Stimulated activated CD4-positive, alpha-beta T cell treated with anti-CD3 and anti-CD28 coated beads, Interleukin-1b, Interleukin-23, amount 100 ng/mL, for 24 hours (primary cell): Measurements from ENCODE around the gene ISCU.
"Not testable (repeated sequence)": the region's sequence is repeated elsewhere in the genome, so short reads cannot be mapped to it uniquely, and the experiment has no call there.

Experiments
- DNase-seq, 4 experiments: peaks; one replicate each; pipeline ENCODE4 v3.0.0-alpha.2; 2020; ENCODE audit warnings: low read depth in 4 of 4, low spot score in 1 of 4

Gene ISCU

DNA sequence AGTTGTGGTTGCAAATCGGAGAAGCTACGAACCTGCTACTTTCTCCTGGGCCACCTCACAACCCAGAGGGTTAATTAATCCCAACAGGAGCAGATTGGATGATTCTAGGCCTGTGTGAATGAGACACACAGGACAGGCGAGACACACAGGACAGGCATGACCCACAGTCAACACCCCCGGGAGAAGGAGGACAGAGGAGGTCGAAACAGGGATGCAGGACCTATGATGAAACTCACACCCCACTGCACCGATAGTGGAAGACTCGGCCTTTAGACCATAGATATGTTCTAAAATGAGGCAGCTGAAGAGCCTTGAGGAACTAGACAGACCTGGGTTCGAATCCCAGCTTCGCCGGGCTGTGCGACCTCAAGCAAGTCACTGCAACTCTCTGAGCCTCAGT lies 23.9 kb downstream of the ISCU start:
- DNase-seq: no peak

DNA sequence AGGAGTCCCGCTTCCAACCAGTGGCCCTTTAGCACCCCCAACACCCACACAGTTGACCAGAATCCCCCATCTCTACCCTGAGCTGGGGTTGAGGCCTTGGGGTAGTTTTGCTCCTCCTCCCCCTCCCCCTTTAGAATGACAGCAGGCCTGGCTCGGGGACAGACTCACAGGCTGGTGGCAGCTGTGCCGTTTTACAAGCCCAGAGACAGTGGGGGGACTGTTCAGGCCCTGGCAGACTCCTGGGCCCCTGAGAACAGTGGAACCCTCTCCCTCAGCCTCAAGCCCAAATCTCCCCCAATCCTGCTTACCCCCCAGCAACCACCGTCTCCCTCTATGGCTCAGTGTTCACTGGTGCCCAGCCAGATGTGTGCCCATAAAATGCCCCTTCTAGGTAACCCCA lies 25.4 kb downstream of the ISCU start:
- DNase-seq: no peak

DNA sequence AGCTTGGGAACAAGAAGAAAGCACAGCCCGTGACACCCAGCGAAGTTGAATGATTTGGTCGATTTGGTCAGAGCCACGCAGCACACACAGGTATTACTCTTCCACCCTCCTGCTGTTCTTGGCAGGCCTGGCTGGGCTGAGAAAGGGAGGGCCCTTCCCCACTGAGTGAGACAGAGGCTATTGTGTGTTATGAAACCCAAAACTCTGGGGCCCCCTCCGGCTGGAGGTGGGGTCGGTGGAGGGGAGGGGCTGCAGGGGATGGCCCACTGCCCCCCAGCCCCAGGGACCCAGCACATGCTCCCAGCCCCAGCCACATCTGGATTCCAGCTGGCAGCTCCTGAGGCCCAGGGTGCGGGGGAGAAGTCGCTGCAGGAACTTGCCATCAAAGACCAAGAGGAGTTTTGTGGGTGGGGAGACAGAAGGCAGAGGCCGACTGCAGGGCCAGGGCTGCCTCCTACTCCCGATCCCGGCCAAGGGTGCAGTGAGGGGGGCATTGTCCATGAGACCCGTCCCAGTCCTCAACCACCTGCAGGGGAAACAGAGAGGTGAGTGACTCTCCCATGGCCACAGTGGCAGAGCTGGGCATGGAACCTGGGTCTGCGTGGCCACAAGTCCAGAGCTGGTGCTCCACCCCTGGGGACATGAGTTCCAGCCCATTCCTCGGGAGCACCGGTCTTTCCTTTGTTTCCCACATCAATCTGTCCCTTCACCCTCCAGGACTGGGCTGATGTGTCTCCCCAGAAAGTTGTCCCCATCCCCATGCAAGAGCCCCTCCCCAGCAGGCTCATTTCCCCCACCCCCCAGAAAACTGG lies 26.8 kb downstream of the ISCU start:
- no peak for DNase-seq

DNA sequence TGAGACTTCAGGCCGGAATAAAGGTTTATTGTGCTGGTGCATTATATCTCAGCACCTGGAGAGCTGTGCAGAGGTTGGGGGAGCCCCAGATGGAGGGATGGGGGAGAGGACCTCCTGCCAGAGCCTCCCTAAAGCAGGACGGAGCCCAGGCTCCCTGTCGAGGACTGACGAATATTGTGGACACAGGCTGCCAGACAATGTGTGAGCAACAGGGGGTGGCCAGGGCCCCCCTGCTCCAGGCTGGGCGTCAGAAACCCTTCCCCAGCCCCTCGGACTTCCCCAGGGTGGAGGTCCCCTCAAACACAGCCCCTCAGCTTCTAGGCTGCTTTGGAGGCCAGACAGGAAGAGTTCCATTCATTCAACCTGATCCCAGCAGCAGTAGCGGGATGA lies 27.4 kb downstream of the ISCU start:
- DNase-seq: no peak

DNA sequence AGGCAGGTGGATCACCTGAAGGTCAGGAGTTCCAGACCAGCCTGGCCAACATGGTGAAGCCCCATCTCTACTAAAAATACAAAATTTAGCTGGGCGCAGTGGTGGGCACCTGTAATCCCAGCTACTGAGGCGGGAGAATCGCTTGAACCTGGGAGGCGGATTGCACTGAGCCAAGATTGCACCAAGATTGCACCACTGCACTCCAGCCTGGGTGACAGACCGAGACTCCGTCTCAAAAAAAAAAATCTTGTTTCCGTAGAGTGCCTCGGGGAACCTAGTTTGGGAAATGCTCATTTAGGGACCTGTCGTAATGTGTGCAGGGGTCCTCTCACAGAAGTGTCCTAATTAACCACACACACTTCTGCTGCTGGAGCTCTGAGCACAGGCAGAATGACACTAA lies 28.1 kb downstream of the ISCU start:
- not testable (repeated sequence) for DNase-seq

DNA sequence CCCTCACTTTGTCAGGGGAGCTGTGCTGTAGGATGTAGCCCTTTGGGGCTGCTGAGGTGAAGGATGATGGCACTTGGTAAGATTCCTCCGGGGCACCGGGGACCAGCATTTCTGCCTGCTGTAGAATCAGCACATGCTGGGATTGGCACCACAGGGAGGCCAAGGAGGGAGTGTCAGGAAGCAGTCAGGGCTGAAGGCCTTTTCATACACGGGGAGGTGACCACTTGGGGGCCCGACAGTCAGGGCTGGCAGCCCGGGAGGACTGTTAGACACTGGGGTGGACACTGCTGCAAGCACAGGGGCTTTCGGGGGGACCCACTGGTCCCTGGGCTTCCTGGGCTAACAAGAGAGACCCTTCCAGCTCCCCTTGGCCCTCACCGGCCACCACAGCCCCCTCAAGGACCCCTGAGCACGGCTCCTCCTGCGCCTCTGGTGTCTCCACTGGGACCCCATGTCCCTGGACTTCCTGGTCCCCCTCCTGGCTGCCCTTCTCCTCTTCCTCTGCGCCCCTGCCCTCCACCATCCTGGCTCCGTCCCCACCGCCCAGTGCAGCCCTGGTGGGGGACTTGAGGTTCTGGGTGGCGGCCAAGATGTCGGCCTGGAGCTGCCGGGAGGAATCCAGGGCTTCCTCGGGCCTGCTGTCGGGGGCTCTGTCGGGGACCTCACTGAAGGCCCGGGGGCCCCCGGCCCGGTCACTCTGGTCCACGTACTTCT lies 29.0 kb downstream of the ISCU start:
- no peak for DNase-seq

DNA sequence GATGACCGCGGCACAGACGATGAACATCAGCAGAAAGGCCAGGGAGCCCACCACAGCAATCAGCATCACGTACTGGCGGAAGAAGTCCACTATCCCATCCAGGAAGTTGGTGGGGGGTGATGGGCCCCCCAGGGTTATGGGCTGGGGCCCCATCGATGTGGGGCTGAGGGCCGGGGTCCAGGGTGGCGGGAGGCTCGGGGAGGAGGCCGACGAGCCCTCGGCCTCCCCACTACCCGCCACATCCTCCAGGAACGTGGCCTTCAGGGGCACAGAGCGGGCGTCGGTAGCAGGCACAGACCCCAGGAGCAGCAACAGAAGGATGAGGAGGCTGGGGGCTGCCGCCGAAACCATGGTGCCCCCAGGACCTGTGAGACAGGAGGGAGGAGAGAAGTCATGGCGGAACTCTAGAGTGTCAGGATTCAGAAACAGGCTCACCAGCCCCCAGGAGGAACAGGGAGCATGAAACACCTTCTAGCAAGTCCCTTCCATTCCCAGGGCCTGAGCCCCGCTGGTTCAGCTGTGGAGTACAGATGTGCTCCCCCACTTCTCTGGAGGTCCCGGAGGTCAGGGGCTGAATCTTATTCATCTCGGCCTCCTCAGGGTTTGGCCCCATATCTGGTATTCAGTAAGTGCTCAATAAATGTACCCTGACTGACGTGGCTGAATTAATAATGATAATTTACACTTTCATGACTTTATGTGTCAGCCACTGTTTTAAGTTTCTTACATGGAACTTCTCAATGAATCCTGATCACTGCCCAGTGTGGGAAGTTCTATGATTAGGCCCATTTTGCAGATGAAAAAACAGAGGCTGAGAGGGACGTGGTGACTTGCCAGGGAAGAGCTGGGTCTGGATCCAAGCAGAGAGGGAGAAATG lies 29.9 kb downstream of the ISCU start:
- DNase-seq: no peak

DNA sequence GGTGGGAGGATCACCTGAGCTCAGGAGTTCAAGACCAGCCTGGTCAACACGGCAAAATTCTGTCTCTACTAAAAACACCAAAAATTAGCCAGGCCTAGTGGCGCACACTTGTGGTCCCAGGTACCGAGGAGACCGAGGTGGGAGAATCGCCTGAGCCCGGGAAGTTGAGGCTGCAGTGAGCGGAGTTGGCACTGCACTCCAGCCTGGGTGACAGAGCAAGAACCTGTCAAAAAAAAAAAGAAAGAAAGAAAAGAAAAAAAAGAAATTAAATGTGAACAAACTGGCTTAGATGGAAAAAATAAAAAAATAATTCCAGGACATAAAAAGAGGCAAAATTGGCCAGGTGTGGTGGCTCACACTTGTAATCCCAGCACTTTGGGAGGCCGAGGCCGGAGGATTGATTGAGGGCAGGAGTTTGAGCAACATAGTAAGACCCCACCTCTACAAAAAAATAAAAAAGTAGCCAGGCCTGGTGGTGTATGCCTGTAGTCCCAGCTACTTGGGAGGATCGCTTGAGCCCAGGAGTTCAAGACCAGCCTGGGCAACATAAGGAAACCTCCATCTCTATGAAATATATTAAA lies 32.0 kb downstream of the ISCU start:
- DNase-seq: no peak

DNA sequence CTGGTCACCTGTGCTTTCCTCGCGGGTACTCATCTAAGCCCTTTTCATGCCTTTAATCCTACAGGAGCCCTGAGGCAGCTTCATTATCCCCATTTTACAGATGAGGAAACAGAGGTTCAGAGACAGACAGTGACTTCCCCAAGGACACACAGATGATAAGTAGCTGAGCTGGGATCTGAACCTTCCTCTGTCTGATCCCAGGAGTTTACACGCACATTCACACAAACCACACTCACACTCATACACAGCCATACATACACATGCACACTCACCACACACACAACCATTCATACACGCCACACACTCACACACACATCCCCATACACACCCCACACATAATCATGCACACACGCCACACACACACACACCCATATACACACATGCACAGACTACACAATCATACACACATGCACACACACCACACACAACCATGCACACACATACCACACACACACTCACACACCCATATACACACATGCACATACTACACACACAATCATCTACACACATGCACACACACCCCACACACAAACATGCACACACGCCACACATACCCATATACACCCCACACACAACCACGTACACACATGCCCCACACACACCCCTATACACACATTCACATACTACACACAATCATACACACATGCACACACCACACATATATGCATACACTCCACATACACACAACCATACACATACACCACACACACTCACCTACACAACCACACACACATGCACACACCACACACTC lies 32.7 kb downstream of the ISCU start:
- DNase-seq: no peak

DNA sequence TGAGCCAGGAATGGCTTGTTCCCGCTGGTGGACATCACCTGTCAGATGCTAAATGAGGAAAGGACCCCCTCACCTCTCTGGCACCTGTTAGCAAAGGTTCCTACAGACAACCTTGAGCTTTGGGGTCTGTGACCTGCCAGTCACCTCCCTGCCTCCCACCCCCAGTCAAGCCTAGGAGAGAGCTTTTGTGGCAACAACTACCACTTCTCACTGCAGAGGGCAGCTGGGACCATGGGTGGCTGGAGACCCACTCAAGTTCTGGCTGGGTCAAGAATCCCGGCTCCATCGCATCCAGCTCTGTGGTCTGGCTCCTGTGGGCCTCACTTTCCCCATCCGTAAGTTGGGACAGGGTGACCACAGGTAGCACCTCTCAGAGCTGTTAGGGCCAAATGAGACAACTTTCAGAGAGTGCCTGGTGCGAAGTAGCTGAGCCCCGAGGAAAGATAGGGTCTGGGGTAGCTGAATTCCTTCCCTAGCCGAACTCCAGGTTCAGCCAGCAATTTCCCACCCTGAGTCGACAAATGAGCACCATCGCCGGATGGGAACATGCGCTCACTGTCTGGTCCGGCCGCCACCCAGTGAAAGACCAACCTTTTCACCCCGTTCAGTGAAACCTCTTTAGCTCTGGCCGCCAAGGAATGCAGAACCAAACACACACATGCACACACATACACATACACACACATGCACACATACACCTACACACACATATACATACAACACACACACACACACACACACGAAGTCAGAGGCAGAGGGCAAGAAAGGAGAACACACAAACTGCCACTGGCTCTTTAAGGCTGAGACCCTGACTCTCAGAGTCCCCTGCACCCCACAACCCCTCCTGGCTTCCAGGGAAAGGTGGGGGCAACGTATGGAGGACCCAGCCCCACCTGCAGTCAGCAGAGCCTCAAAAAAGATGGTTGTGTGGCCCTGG lies 33.6 kb downstream of the ISCU start:
- no peak for DNase-seq

DNA sequence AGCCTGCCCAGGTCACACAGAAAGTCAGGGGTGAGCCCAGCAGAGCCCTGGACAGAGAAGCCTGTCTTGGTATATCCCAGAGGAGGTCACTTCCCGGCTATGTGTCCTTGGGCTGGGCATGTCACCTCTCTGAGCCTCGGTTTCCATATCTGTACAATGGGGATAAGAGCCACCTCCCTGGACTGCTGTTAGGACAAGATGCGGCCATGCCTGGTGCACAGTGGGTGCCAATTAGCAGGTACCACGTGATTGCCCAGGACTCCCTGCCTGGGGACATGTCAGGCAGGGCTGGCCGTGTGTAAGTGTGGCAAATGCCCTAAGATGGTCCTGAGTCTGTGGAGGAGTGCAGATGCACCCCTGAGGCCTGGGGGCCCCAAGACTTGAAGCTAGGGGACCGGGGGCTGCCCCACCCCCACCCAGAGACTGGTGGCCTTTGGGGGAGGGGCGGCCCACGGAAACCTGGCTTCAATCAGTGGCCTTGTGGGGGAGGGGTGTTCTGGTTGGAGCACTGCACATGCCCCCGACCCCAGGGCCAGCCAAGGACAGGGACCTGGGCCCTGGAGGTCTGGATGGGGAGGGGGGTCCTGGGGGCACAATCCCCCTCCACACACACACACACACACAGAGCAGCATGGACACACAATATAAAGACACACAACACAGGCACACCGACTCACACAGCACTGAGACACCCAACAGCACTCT lies 34.6 kb downstream of the ISCU start:
- no peak for DNase-seq

DNA sequence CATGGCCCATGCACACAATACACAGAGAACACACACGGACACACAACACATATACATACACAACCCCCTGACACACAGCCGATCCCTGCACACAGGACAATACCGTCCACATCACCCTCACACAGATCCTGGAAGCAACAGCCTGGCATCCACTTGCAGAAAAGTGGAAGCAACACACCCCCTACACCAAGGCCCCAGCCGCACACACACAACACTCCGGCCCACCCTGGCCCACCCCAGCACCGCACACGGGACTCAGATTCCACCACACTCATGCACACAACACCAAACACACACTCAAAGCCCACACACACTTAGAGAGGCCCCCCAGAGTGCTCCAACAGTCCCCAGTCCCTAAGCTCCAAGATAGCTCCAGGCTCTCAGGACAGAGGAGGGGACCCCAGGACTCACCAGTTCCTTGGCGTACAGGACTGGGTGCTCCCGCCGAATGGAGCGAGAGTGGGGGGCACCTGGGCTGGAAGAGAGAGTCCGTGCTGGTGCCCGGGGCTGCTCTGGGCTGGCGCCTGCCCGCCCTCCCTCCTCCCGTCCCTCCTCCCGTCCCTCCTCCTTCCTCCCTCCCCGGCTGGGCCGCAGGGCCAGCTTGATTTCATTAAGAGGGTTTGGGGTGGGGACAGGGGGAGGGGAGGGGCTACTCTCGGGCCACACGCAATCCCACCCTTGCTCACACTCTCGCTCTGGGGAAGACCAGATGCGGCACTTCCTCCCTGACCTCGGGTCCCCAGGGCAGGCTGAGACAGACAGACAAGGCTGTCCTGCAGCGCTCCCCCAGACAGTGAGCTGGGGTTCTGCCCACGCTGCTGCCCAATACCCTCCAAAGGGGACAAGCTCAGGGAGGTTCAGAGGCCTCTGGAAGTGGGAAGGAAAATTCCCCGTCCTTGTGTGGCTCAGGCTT lies 35.4 kb downstream of the ISCU start, which contains the start of gene TMEM119:
TMEM119 (minus strand) TSS at position 526 of the 913 bp plus-strand sequence. CDS start 5,701 bp downstream, outside the sequence.
- DNase-seq: no peak

DNA sequence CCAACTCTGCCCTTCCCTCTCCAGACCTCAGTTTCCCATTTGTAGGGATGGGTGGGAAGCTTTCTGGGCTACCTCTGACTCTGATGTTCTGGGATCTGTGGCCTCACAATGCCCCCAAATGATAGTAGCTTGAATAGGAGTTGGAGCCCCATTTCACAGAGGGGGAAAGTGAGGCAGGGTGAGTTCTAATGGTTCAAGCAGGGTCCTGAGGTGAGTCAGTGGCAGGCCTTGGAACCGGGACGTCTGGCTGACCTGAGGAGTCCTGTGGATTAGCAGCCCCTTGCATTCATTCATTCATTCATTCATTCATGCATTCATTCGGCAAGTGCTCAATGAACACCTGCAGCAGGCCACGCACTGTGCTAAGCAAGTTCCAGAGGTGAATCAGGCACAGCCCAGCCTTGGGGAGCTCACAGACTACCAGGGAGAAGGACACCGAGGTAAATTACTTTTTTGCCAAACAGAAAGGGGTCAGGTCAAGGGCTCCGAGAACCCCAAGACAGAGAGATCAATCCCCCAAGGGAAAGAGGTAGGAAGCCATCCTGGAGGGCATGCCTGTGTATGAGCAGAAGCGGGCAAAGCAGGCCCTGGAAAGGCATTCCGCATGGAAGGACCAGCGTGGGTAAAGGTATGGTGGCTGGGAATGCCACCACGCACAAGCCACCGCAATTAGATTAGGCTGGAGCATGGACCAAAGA lies 36.3 kb downstream of the ISCU start:
- DNase-seq: no peak

DNA sequence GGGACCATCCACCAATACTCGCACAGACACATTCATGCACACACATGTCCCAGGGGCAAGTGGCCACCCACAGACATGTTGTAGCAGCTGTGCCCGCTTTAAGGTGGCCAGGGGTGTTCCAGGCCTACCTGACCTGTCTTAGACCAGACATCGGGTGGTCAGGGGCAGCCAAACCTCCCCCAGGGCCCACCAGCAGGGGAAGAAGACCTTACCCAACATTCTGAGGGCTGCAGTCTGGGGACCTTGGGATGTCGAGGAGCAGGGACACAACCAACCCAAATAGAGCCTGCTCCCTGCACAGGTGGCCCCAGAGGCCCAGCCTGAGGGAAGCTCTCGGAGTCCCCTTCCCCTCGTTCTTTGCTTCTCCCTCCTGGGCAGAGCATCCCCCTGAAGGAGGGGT lies 37.1 kb downstream of the ISCU start:
- no peak for DNase-seq

DNA sequence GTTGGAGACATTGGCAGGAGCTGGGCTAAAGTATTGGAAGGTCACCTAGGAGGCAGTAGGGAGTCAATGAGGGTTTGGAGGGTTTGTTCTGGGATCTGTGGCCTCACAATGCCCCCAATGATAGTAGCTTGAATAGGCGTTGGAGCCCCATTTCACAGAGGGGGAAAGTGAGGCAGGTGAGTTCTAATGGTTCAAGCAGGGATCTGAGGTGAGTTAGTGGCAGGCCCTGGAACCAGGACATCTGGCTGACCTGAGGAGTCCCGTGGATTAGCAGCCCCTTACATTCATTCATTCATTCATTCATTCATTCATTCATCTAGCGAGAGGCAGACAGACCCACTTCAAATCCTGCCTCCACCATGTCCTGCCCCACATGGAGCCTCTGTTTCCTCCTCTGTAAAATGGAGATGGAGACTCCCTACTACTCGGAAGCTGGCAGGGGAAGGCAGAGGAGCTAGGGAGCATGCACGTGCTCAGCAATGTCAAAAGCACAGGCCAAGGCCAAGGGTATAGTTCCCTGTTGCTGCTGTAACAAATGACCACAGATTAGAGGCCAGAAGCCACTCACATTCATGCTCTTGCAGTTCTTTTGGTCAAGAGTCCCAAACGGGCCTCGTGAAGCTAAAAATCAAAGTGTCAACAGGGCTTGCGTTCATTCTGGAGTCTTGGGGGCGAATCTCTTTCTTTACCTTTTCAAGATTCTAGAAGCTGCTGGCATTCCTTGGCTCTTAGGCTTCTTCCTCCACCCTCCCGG lies 37.7 kb downstream of the ISCU start:
- DNase-seq: no peak

DNA sequence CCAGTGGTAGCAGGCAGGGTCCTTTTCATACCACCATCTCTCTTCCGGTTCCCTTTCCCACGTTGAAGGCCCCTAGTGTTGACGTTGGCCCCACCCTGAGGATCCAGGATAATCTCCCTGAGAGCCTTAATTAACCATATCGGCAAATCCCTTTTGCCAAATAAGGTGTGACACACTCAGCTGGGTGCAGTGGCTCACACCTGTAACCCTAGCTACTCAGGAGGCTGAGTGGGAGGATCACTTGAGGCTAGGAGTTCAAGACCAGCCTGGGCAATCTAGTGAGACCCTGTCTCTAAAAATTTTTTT lies 38.3 kb downstream of the ISCU start:
- DNase-seq: no peak
